SK-N-MC (cell line): ENCODE data around the gene RBM15B.
"Not testable (repeated sequence)": the region's sequence is repeated elsewhere in the genome, so short reads cannot be mapped to it uniquely, and the experiment has no call there.

Experiments
- DNase-seq: peaks from one replicate; pipeline ENCODE4 v3.0.0-alpha.2; 2011; ENCODE audit warnings: low read depth, low spot score
- H3K27ac ChIP-seq: fragments of 200-600 bp; sonication (generic); 2 replicates; pipeline ENCODE4 v1.5.1; 2016; ENCODE audit warnings: mixed run types
- H3K36me3 ChIP-seq: fragments of 200-600 bp; sonication (generic); 2 replicates; pipeline ENCODE4 v1.6.1; 2017; ENCODE audit warnings: antibody characterized with exemption, low read length, mixed read lengths; ENCODE audit not compliant: insufficient read depth
- H3K4me3 ChIP-seq: fragments of 200-600 bp; sonication (generic); 2 replicates; pipeline ENCODE4 v1.5.1; 2016
- H3K9ac ChIP-seq: fragments of 200-600 bp; sonication (generic); 2 replicates; pipeline ENCODE4 v1.8.0; 2017; ENCODE audit warnings: mixed run types, mixed read lengths; ENCODE audit not compliant: insufficient read length
- H3K9me3 ChIP-seq: fragments of 200-600 bp; sonication (generic); 2 replicates; pipeline ENCODE4 v1.6.1; 2017; ENCODE audit warnings: low read depth, mild to moderate bottlenecking, antibody characterized with exemption, low read length, moderate library complexity, mixed read lengths
- EZH2 ChIP-seq: fragments of 200-600 bp; sonication (generic); IDR thresholded peaks from one replicate; pipeline ENCODE4 v1.6.1; 2017; ENCODE audit warnings: antibody characterized with exemption
- FOXP2 ChIP-seq: optimal IDR thresholded peaks from 2 replicates; pipeline ENCODE3; 2011; ENCODE audit warnings: mild to moderate bottlenecking, moderate library complexity; ENCODE audit not compliant: insufficient read depth; ENCODE audit errors: extremely low read length, control extremely low read depth
- POLR2AphosphoS5 ChIP-seq: IDR thresholded peaks from 2 replicates; pipeline ENCODE4 v1.6.1; 2012; ENCODE audit warnings: mild to moderate bottlenecking, low read depth, low read length, borderline replicate concordance

Gene RBM15B

DNA sequence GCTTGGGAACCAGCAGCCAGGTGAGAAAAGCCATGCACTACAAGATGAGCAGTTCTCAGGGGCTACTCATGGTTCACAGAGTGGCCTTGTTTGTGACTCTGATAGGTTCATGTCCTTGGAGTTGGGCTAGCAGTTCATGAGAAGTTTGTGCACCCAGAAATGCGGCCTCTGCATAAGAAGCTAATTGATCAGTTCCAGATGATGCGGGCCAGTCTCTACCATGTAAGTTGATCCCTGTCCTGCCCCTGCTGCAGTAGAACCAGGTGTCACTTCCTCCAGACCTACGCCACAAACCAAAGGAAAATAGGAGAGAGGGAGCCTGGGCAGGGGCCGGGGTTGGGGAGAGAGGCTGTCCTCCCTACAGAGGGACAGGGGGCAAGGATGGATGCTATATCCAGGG is 33.2 kb upstream of the RBM15B start:
- no peak overlapping the region for H3K9ac ChIP-seq
- H3K9me3 ChIP-seq = no peaks in the 10 kb centered on the region
- H3K27ac ChIP-seq = no peak overlapping the region
- no peaks in the 10 kb centered on the region for H3K36me3 ChIP-seq
- DNase-seq = no peak
- H3K4me3 ChIP-seq = no peak overlapping the region
- TF ChIP-seq EZH2 = no peak
- TF ChIP-seq POLR2AphosphoS5 = no peak
- no peak for TF ChIP-seq FOXP2

DNA sequence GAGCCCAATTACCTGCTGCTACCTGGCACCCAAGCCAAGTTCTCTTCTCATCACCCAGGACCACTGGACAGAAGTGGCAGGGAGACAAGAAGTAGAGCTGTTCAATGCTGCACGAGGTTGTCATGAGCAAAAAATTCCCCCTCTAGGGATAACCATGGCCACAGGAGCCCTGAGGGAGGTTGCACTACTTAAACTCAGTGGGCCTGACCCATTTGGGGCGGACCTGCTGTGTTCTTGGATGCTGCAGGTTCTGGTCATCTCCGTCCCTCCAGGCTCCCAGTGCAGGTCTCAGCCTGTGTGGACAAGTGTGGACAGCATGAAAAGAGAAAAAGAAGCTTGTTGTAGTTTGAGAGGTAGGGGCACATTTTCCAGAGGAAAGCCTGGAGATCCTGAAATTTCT is 32.1 kb upstream of the RBM15B start:
- Histone ChIP-seq H3K27ac (no peak overlapping the region), H3K9ac (no peak overlapping the region), H3K4me3 (no peak overlapping the region), H3K36me3 (no peaks in the 10 kb centered on the region), H3K9me3 (no peaks in the 10 kb centered on the region)
- TF ChIP-seq EZH2 (no peak), POLR2AphosphoS5 (no peak), FOXP2 (no peak)
- DNase-seq = no peak

DNA sequence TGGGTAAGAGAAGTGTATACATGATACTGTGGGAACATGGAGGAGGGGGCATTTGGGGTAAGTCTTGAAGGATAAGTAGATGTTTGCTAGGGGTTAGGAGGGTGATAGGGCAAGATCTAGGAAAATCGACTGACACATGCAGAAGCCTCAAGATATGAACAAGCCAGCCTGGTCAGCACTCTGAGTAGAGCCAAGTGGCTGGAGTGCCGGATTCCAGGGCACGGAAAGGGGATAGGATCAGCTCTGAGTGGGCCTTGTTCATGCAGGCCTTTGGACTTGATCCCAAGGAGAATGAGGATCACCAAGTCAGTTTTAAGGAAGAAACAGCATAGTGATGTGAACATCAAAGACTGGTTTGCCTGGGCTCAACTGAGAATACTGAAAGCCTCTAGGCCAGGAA is 30.3 kb upstream of the RBM15B start:
- Histone ChIP-seq H3K4me3 (no peak overlapping the region), H3K9ac (no peak overlapping the region), H3K36me3 (no peaks in the 10 kb centered on the region), H3K9me3 (no peaks in the 10 kb centered on the region), H3K27ac (no peak overlapping the region)
- TF ChIP-seq EZH2 = no peak
- TF ChIP-seq POLR2AphosphoS5 = no peak
- DNase-seq = no peak

DNA sequence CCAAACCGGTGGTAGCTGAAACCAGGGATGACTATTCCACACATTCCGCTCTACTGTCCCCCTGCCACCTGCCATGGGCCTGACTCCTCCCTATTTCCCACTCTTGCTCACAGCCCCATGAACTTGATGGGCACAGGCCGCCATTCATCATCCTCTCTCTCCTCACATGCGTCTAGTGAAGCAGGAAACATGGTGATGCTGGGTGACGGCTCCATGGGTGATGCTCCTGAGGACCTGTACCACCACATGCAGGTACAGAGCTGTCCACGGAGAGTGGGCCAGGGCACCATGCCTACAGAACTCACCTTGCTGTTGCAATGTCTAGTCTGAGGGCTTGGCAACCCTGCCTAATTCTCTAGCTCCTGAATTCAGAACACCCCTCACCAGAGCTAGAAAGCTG is 29.3 kb upstream of the RBM15B start:
- no peak for DNase-seq
- TF ChIP-seq FOXP2 (no peak), POLR2AphosphoS5 (no peak), EZH2 (no peak)

DNA sequence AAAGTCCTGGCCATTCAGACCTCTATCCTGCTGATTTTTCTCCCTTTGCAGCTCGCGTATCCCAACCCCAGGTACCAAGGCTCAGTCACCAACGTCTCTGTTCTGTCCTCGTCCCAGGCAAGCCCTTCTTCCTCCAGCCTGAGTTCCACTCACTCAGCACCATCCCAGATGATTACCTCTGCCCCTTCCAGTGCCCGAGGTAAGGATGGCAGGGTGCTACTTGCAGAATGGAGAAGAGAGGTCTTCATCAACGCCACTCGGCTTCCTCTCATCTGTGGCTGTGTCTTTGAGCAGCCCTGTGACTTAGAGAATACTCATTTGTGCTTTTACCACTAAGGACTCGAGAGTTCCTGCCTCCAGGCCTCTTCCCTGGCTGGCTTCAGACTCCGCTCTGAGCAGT is 28.6 kb upstream of the RBM15B start:
- no peaks in the 10 kb centered on the region for H3K36me3 ChIP-seq
- no peaks in the 10 kb centered on the region for H3K9me3 ChIP-seq

More for the DNA sequence above, 29.3 kb upstream of the RBM15B start:
- Histone ChIP-seq H3K9ac (no peak overlapping the region), H3K27ac (no peak overlapping the region), H3K4me3 (no peak overlapping the region), H3K36me3 (no peaks in the 10 kb centered on the region), H3K9me3 (no peaks in the 10 kb centered on the region)

DNA sequence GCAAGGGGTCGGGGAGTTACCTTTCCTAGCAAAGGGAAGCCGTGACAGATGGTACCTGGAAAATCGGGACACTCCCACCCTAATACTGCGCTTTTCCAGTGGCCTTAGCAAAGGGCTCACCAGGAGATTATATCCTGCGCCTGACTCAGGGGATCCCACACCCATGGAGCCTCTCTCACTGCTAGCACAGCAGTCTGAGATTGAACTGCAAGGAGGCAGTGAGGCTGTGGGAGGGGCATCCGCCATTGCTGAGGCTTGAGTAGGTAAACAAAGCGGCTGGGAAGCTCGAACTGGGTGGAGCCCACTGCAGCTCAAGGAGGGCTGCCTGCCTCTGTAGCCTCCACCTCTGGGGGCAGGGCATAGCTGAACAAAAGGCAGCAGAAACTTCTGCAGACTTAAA is 22.8 kb upstream of the RBM15B start:
- not testable (repeated sequence) for H3K9me3 ChIP-seq, H3K36me3 ChIP-seq, DNase-seq, H3K9ac ChIP-seq, H3K27ac ChIP-seq, H3K4me3 ChIP-seq

More for the DNA sequence above, 28.6 kb upstream of the RBM15B start:
- Histone ChIP-seq H3K4me3 (no peak overlapping the region), H3K27ac (no peak overlapping the region), H3K9ac (no peak overlapping the region)
- TF ChIP-seq EZH2 = no peak
- no peak for DNase-seq

DNA sequence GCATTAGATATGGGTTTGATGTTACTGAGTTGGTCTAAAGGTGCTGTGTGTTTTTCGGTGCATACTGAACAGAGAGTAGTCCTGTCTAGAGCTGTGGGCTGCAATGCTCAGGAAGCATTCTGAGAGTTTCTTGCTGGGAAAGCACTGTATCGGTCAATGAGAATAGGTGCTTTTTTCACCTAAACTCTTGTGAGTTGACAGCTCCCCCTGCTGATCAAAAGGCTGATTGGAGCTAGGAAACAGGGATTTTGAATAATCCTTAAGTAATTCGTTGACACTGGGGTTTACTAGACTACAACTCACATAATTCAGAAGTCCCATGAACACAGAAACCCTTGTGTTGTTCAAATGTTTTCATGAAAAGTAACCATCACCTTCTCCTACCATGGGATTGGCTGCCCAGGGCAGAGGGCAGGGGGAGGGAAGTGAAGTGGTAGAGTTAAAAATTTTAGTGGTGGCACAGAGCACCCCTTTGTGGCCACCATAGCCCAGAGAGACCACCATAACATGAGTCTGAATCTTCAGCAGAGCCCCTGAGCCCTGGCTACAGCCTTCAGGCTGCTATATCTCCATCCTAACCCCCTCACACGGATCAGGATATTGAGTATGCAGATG is 19.0 kb upstream of the RBM15B start:
- no peaks in the 10 kb centered on the region for H3K36me3 ChIP-seq
- no peak for DNase-seq
- no peak for TF ChIP-seq EZH2
- TF ChIP-seq POLR2AphosphoS5 = no peak
- no peak for TF ChIP-seq FOXP2
- no peak overlapping the region for H3K4me3 ChIP-seq
- H3K9ac ChIP-seq = no peak overlapping the region
- H3K9me3 ChIP-seq = no peaks in the 10 kb centered on the region
- no peak overlapping the region for H3K27ac ChIP-seq

DNA sequence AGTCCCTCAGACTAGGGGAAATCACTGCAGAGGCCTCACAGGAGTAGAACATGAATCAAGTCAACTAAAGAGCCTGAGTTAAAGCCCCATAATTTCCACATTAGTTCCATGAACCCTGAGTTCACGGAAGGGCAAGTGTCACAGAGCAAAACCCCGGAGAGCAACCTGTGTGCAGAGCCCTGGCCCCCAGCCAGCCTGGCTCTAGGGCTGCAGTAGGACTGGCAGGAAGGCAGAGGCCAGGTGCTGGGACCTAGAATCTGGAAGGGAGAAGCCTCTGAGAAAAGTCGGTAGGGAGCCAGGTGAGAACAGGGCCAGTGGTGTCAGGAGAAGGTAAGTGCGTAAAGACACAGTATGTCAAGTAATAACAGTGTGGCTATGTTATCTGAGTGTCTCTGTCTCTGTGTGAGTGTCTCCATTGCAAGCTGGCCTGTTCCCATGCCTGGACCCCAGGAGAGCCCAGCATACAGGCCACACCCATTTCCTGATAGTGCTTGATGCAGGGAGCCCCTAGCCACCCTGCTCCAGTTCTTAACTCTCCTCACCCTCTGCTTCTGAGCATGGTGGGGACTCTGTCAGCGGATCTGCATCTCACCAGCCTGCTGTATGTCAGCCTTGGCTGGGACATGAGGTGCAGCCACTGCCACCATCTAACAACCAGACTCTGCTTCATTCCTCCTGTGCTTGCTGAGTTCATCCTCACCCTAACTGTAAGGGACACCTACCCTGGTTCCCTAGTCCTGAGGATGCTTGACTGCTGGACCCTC is 17.2 kb upstream of the RBM15B start:
- H3K9me3 ChIP-seq = no peaks in the 10 kb centered on the region
- no peak overlapping the region for H3K9ac ChIP-seq
- H3K27ac ChIP-seq = no peak overlapping the region
- no peaks in the 10 kb centered on the region for H3K36me3 ChIP-seq
- TF ChIP-seq EZH2 = no peak
- no peak for TF ChIP-seq POLR2AphosphoS5
- no peak for TF ChIP-seq FOXP2
- DNase-seq = no peak
- H3K4me3 ChIP-seq = no peak overlapping the region

DNA sequence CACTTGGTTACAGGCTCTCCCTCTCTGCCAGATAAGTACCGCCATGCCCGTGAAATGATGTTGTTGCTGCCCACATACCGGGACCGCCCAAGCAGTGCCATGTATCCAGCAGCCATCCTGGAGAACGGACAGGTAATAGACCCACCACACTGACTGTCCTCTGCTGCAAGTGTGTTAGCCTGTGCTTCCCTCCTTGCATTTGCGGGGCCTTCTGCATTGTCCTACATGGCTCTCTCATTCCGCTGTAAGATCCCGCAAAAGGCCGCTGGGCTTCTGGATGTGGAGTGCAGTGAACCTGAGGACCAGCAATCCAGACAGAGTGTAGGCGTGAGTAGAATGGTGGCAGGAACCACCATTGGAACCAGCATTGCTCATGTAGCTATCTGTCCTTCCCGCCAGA is 16.6 kb upstream of the RBM15B start:
- no peaks in the 10 kb centered on the region for H3K36me3 ChIP-seq
- no peak overlapping the region for H3K4me3 ChIP-seq
- H3K9me3 ChIP-seq = no peaks in the 10 kb centered on the region
- no peak overlapping the region for H3K9ac ChIP-seq
- H3K27ac ChIP-seq = no peak overlapping the region
- no peak for DNase-seq
- TF ChIP-seq POLR2AphosphoS5 = no peak
- no peak for TF ChIP-seq EZH2
- no peak for TF ChIP-seq FOXP2
